RPMI8226 (cell line): Measurements from ENCODE around the gene CXCR1.
A peak's percentile ranks its signal among the peaks of the same experiment; 100 is the strongest.
"Not testable (repeated sequence)": the region's sequence is repeated elsewhere in the genome, so short reads cannot be mapped to it uniquely, and the experiment has no call there.

Experiments
- DNase-seq: peaks from one replicate; pipeline ENCODE4 v3.0.0-alpha.2; 2015

Gene CXCR1

DNA sequence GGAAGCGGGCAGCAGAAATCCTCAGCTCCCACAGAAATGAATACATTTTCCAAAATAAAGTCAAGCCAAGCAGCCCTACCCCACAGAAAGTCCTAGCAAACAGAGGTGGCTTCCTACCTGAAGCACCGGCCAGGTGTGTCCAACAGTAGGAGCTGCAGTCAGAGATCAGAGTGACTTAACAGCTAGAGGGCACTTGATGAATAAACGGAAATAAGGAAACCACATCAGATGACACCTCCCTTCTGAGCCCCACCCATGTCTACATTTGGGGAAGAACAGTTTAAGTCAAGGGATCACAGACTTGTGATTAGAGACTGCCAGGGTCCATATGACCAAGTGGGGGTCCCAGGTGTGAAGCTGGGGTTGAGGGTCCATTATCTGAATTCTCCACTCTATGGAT, at the start of gene CXCR1:
CXCR1 (minus strand) TSS at position 172 of the 400 bp plus-strand sequence. CDS start 1,751 bp downstream, outside the sequence.
- peak; percentile 38 for DNase-seq

DNA sequence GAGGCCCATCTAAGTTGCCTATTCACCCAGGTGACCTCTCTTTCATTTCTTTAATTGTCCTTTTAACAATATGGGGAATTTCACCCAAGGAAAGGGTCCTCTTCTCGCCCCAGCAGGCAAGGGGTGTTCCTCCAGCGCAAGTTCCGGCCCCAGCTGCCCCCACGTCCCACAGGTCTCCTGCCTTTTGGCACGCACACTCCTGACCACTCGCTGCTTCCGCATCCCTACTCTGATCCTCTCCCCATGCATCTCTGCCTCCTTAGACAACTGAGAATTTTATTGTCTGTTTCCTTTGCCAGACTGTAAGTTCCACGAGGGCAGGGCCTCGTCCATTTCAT, 49.5 kb upstream of the CXCR1 start:
- no peak for DNase-seq

DNA sequence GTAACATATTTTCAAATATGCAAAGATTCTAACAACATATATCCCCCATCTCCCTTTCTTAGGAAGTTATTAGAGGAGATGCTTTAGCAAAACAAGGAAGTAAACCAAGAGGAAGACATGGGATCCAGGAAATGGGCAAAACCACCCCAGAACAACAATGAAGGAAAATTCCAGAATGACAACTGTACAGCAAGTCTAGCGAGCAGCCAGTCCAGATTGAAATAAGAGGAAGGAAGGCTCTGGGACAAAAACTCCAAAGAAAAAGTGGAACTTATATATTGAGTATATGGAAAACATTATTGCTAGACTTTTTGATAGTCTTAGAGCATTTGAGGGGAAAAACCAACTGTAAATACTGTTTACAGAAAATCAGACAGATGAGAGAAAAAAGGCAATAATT, 47.4 kb upstream of the CXCR1 start:
- DNase-seq = no peak

DNA sequence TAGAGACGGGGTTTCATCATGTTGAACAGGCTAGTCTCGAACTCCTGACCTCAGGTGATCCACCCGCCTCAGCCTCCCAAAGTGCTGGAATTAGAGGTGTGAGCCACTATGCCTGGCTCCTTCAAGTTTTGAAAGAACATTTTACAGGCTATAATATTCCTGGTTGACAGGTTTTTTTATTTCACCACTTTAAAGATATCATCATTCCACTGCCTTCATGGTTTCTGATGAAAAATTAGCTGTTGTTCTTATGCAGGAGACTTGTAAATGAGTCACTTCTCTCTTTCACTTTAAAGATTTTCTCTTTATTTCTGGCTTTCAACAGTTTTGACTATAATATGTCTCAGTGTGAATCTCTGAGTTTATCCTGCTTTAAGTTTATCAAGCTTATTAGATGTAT, 42.3 kb upstream of the CXCR1 start:
- no peak for DNase-seq

DNA sequence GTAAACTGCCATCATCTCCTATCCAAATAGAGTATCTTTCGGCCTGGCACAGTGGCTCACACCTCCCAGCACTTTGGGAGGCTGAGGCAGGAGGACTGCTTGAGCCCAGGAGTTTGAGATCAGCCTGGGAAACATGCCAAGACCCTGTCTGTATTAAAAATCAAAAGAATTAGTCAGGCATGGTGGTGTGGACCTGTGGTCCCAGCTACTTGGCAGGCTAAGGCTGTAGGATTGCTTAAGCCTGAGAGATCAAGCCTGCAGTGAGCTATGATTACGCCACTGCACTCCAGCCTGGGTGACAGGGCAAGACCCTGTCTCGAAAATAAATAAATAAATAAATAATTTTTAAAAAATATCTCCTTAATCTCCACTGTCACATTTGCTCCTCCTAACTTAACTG, 35.5 kb upstream of the CXCR1 start:
- no peak for DNase-seq

DNA sequence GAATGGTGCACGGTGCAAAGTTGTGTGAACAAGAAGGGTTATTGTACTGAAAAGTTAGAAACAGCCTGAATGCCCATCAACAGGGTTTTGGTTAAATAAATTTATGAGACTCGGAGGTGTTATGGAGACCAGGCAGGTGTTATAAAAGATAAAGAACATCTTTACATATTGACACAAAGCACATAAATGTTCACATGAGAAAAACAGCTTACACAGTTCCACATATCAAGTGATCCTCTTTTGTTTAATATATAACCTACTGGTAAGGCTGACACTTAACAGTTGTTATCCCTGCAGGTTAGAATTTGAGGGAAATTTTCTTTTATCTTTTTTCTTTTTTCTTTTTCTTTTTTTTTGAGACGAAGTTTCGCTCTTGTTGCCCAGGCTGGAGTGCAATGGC, 30.2 kb upstream of the CXCR1 start:
- no peak for DNase-seq

DNA sequence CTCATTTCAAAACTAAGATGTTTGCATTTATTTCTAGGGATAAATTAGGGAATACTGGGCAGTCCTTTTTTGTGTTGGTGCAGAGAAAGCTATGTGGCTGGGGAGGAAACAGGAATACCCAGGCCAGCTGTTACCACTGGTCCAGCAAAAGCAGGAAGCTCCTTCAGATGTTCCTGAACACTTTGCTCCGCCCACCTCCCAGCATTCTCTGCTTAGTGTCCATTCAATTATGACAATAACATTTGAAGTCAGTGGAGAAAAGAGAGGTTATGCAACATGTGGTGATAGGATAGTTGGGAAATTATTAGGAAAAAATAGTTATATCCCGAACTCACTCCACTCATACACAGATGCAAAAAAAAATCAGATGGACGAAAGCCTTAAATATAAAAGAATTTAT, 28.1 kb upstream of the CXCR1 start:
- no peak for DNase-seq

DNA sequence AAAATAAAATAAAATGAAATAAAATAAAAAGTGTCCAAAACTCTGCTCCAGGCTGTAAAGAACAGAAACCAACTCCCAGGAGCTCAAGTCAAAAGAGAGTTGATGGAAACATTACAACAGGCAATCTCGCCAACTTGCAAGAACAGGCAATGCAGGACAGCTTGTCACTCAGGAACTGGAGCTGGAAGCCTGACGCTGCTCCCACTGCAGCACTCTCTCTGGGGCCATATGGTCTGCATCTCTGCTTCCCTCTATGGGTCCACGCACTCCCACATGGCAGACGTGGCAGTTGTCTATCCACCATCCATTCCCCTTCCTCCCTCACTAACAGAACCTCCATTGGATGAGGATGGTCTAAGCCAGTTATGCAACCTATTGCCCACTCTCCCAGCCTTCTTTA, 26.9 kb upstream of the CXCR1 start:
- DNase-seq = no peak

DNA sequence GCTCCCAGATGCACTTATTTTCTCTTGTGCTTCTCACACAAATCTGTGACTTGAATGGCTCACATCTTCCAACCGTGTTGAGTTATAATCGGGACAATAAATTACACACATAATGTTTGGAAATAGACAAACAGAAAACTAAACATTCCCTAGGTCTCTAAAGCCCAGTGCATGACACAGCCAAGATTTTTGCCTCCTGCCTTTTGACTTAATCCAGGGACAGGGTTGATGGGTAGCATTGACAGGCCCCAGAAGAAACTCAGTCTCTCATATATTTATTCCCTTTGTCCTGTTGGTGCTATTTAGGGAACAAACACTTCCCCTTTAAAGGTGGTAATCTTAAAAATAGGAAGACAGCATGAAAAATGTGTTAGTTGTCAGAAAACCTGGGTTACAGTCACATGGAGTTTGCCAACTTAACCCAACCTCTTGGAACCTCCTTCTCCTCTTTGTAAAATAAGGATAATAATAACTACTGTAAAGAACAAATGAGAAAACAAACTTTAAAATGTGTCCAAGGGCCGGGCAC, 26.2 kb upstream of the CXCR1 start:
- DNase-seq = no peak

DNA sequence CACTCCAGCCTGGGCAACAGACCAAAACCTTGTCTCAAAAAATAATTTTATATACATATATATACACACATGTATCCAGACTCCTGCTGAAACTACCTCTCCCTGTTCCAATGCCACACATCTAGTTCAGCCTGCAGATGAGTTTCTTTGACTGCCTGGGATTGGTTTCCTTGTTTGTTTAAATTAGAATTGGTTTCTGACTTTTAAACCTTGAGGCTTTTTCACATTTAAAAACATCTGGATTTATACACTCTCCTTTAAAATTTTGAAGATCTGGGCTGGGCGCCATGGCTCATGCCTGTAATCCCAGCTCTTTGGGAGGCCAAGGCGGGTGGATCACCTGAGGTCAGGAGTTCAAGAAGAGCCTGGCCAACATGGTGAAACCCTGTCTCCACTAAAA, 21.8 kb upstream of the CXCR1 start:
- no peak for DNase-seq

DNA sequence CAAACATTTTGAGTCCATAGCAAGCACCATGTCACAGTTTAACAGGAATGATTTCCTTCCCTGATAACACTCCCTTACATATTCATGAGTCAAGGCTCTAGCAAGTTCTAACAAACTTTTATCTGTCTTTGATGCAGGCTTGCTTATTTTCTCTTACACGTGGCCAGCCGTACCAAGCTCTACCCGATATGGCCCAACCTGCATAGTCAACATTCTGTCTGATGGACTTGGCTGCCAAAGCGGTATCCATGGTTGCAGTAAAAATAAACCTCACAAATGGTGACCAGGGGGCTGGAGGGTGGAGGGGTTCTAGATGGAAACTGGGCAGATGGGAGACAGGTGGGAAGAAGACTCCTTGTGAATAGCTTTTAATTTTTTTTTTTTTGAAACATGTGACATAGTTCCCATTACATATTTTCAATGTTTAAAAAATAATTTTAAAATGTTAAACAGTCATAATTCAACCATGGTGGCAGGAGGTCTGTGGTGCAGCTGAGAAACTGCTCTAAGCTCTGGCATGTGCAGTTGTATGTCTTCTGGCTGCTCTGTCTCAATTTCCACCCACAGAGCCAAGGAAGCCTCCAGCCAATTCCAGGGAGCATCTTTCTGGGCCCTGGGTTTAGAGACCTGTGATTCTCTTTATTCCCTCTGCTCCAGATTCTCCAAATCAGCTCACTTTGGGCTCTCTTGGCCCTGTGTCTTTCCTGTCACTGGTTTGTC, 20.7 kb upstream of the CXCR1 start:
- peak; percentile 5 for DNase-seq

DNA sequence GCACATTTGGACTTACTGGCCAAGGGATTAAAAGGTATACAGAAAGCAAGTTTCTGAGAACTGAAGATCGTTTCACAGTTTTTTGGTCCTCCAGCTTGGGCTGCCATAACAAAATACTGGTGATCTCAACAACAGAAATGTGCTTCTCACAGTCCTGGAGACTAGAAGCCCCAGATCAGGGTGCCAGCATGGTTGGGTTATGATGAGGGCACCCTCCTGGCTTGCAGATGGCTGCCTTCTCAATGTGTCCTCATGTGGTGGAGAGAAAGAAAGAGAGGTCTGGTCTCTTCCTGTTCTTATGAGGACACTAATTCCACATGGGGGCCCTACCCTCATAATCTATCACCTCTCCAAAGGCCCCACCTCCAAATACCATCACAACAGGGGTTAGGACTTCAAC, 20.1 kb upstream of the CXCR1 start:
- DNase-seq = no peak

DNA sequence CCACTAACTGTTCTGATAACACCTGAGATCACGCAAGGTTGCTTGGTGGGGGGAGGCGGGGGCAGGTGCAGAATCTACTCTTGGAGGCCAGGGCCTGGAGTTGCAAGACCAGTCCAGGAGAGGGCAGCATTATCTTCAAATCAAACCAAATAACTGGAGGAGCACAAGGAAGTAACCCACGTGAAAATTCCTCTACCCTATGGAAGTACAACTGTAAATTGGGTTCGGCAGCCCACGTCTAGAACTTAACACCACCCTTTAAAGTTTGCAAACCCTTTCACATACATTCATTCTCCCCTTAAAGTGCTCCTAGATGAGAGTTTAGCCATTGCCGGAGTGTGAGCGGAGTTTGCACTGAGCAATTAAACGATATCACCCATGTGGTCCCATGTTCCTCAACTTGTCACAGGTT, 19.6 kb upstream of the CXCR1 start:
- peak; percentile 68 for DNase-seq

DNA sequence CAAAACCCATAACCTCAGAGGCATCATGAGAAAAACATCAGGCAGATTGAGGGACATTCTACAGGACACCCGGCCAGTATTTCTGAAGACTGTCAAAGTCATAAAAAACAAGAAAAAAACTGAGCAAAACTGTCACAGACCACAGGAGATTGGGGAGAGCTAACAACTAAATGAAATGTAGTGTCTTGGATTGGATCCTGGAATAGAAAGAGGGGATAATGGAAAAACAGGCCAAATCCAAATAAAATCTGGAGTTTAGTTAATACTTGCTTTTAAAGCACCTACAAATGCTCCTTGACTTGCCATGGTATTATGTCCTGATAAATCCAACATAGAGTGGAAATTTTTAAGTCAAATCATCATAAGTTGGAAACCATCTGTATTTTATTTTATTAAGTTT, 17.6 kb upstream of the CXCR1 start:
- DNase-seq = no peak

DNA sequence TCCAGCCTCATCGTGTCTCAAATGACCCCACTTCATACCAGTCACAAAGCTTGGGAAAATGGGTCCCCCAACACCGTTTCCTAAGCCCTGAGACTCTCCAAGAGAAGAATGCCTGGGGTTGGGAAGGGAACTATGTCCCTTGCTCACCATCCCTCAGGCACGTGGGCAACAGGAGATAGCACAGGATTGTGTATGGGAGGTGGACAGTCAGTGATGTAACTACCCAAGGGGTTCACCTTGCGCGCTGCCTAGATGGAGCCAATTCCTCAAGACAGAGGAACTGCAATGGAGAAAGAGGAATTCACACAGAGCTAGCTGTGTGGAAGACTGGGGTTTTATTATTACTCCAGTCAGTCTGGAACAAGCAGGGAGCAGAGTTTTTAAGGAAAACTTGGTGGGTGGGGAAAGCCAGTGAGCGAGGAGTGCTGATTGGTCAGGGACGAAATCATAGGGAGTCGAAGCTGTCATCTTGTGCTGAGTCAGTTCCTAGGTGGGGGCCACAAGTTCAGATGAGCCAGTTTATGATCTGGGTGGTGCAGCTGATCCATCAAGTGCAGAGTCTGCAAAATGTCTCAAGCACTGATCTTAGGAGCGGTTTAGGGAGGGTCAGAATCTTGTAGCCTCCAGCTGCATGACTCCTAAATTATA, 13.8 kb upstream of the CXCR1 start:
- DNase-seq = peak; percentile 23

DNA sequence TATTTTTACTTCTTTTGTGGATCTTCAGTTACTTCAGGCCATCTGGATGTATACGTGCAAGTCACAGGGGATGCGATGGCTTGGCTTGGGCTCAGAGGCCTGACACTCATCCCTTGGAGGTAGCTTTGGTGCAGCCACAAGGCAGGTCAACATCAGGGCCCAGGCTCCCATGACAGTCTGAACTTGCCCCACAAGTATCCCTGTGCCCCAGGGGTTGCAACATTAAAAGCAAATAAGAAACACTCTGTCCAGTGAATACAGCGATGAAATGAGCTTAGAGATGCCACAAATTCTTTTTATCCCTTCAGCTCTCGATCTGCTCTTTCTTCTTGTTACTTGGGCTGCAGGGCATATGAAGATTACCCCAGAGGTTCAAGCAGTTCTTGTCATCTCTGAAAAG, 13.0 kb upstream of the CXCR1 start:
- no peak for DNase-seq

DNA sequence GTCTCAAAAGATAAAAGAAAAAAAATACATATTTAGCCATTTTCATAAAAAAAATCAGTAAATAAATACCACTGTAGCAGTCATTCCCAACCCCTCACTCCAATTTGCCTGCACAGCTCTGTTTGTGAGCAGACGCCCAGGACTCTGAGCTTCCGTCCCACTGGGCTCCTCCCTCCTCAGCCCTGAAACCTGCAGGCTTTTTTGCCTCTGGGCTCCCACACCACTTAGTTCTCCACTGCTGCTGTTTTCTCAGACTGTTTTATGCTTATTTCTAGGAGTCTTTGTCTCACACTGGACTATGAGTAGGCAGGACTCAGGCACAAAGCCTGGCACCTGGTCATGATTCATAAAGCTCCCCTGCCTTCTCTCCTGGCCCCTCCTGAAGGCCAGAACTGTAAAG, 6.1 kb upstream of the CXCR1 start:
- DNase-seq = no peak

DNA sequence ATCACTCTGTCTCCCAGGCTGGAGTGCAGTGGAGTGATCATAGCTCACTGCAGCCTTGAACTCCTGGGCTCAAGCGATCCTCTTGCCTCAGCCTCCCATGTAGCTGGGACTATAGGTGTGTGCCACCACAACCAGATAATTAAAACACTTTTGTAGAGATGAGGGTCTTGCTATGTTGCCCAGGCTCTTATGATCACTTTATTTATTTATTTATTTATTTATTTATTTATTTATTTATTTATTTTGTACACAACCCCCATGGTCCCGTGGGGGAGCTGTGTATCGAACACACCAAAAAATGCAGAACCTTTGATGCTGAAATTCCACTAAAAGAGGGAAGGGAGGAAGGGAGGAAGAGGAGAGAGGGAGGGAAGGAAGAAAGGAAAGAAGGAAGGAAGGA, 5.0 kb upstream of the CXCR1 start:
- not testable (repeated sequence) for DNase-seq

DNA sequence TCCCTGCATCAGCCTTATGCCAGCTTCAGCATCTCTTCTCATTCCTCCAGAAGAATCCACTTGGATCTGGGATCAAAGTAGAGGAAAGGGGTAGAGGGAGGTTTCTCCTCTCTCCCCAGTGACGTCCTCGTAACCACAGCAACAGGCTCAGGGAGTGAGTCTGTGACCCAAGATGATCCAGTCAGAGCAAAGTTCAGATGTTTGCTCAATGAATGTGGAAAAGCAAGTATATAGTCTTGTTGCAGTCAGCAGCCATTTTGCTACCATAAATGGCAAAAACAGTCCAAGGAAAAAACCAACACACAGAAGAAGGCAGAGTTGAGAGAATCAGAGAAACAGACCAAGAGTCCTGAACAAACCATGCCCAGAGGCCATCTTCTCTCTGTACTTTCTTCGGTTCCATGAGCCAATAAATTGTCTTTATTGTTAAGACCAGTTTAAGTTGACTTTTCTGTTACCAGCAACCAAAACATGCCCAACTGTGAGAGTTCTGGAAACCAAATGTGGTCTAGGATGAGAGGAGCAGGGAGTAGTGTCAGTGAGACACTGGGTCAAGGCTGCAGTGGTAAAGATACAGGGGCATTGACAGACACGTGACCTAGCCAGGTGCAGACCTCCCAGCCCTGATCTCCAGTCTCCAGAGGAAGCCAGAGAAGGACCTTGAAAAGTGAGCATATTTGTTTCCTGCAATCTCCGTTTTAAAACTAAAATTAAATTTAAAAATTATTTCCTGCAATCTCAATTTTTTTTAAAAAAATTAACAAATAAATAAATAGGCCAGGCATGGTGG, 3.2 kb upstream of the CXCR1 start:
- DNase-seq = no peak

DNA sequence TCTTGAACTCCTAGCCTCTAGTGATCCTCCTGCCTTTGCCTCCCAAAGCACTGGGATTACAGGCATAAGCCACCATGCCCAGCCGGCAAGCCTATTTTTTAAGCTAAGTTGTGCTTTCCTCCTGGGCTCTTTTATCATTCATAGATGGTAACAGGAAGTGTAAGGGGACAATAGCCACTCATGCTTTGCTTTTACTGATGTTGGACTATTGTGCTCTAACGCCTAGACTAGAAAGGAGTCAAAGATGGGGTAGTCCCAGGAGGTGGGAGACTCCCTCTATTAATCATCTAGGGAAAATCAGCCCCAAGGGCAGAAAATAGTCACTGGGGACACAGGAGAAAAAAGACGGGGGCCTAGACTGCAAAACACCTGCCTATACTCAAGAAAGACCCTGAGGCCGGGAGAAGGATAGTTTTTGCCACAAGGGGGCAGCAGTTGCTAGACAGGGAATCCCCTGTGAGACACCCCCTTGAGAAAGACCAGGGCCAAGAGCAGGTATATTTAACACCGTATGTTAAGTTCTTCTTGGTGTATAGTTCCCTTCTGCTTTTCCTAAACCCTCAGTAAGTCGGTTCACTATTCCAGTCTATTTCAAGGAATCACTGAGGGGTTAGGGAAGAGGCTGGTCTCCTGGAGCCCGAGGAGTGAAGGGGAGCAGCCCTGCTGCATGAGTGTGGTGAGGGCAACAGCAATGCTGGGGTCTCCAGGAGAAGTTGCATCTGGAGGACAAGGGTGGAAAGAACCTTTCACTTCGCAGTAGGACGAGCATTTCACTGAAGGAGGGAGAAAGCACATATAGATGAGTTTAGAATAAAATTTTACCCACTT, 2.1 kb upstream of the CXCR1 start:
- peak; percentile 57 for DNase-seq

DNA sequence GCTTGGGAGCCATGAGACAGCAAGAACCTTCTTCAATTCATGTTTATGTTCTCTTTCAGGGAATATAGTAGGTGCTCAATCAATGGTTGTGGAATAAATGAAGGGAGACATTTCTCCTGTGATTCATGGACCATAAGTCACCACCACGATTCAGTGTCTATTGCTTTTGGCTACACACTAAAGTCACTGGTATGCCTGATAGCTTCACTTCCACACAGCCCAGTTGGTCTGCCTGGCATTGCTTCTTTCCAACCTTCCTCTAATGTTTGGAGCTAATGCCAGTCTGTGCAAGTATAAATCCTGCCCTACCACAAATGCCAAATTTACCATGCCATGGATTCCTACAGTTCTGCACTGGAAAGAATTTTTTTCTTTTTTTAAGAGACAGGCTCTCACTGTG, 1.3 kb upstream of the CXCR1 start:
- no peak for DNase-seq

DNA sequence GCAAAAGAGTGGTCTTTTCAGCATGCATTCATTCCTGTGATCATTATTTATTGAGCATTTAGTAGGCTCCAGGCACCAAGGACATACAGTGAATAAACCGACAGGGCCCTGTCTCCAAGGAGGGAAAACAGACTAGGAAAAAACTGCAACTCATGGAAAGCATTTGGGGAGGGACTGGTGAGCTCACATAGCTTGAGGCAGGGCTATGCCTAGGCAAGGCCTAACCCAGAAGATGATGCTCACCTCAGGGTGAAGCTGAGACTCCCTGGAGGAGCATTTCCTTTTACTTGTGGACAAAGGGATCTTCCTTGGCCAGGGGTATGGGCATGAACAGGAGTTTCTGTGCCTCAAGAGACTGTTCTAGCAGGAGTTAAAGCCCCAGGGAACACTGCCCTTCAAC, 3.9 kb downstream of the CXCR1 start:
- no peak for DNase-seq

DNA sequence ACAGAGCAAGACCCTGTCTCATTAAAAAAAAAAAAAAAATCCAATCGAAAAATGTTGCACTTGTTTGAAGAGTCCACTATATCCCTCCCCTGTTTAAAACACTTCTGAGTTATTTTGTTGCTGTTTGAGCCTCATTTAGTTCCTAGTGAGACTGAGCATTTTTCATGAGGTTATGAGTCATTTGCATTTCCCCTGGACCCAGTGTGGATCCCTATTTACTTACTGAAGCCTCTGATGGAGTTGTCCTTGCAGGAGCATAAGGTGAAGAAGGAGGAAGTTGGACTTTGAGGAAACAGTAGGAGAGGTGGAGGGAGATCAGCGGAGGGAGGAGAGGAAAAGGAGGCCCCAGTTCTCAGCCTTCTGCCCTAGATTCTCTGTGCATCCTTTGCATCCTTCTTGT, 5.1 kb downstream of the CXCR1 start:
- DNase-seq = no peak
